Coronary artery (tissue), 2 donors: ENCODE measurements around the gene ZNF92.

ENCODE experiments used
- DNase-seq: peaks from one replicate; pipeline ENCODE4 v3.0.0-alpha.2; 2017; ENCODE audit warnings: low spot score
- H3K27ac ChIP-seq, 2 donors: fragments of 200-600 bp; sonication (generic); one replicate each; pipeline ENCODE4 v1.5.1; 2016 to 2019
- H3K4me3 ChIP-seq: fragments of 200-600 bp; sonication (generic); 2 replicates; pipeline ENCODE4 v1.5.1; 2016; ENCODE audit warnings: mild to moderate bottlenecking, moderate library complexity
- TF ChIP-seq, protein P1 (sequence below): fragments of 200-600 bp; sonication (generic); IDR thresholded peaks from one replicate; pipeline ENCODE4 v1.5.1; 2019; ENCODE audit warnings: antibody characterized with exemption

The ZNF92 gene

GRCh38 chr7:65369843-65370242, 3.8 kb upstream of the ZNF92 start:
- TF ChIP-seq, protein P1, sequence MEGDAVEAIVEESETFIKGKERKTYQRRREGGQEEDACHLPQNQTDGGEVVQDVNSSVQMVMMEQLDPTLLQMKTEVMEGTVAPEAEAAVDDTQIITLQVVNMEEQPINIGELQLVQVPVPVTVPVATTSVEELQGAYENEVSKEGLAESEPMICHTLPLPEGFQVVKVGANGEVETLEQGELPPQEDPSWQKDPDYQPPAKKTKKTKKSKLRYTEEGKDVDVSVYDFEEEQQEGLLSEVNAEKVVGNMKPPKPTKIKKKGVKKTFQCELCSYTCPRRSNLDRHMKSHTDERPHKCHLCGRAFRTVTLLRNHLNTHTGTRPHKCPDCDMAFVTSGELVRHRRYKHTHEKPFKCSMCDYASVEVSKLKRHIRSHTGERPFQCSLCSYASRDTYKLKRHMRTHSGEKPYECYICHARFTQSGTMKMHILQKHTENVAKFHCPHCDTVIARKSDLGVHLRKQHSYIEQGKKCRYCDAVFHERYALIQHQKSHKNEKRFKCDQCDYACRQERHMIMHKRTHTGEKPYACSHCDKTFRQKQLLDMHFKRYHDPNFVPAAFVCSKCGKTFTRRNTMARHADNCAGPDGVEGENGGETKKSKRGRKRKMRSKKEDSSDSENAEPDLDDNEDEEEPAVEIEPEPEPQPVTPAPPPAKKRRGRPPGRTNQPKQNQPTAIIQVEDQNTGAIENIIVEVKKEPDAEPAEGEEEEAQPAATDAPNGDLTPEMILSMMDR, result no peak
- Histone ChIP-seq H3K4me3 (no peak overlapping the region), H3K27ac (no peak overlapping the region)
- DNase-seq, result no peak

DNA sequence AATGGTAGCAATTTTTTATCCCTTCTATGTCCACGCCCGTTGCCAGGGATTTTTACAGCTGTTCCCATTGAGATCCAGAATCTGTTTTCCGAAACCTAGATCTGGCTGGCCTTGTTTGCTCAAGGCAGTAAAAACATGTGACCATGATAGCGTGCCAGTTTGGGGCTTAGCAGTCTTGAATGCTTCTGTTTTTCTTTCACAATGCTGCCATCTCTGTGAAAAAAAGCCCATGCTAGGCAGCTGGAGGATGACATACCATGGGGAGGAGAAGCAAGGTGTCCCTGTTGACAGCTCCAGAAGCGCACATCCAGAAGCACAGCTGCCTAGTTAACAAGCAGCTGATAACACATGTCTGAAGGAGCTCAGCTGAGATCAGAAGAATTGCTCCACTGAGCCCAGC, 2.2 kb upstream of the ZNF92 start:
- Histone ChIP-seq H3K4me3 (no peak overlapping the region), H3K27ac (no peak overlapping the region)
- TF ChIP-seq, protein P1, result no peak
- no peak for DNase-seq

- H3K4me3 ChIP-seq, result no peak overlapping the region
- TF ChIP-seq, protein P1, result no peak
- no peak for DNase-seq
- H3K27ac ChIP-seq, result no peak overlapping the region
Observed at GRCh38 chr7:65379318-65379717, 5.7 kb downstream of the ZNF92 start.

- Histone ChIP-seq H3K4me3 (no peak overlapping the region), H3K27ac (no peak overlapping the region)
- TF ChIP-seq, protein P1, result no peak
- no peak for DNase-seq
Observed at GRCh38 chr7:65381742-65382141, 8.1 kb downstream of the ZNF92 start.

DNA sequence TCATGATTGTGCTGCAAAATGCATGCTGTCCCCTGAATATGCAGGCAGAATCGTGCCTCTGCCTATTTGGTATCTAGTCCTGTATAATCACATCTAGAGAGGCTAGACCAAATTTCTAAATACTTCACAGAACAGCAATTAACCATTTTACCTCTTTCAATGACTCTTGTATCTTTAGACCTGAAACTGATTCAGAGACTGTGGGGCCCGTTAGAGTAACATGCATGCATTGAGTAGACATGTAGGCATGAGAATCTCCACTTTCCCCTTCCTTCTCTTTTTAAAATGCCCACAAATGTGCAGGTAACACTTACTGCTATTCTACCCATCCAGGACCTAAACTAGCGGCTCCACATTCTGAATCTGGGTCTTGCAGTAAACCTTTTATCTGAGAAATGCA, 8.8 kb downstream of the ZNF92 start:
- Histone ChIP-seq H3K4me3 (no peak overlapping the region), H3K27ac (no peak overlapping the region)
- TF ChIP-seq, protein P1, result no peak
- no peak for DNase-seq

DNA sequence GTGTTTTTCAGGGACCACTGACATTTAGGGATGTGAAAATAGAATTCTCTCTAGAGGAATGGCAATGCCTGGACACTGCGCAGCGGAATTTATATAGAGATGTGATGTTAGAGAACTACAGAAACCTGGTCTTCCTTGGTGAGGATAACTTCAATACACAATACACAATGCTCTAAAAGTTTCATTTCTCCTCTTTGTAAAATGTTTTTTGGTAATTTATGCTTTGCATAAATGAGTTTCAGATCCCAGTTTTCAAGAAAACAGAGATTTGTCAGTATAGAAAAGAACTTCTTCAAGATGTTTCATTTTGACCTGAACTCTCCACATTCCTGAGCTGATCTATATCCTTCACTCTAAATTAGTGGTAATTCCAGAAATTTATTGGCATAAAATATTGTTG, 14.2 kb downstream of the ZNF92 start:
- TF ChIP-seq, protein P1, result no peak
- Histone ChIP-seq H3K4me3 (no peak overlapping the region), H3K27ac (no peak overlapping the region)
- no peak for DNase-seq

GRCh38 chr7:65390588-65390987, 16.9 kb downstream of the ZNF92 start:
- no peak for DNase-seq
- H3K4me3 ChIP-seq, result no peak overlapping the region
- H3K27ac ChIP-seq, result no peak overlapping the region
- TF ChIP-seq, protein P1, result no peak
